Left ventricle myocardium superior (tissue), 1 donor: ENCODE measurements around the gene GLT8D2. TPM values are rescaled to one million over a fixed set of nuclear protein-coding genes. Genes with fewer than 3 reads are reported as not detected.
A peak's percentile ranks its signal among the peaks of the same experiment; 100 is the strongest.

Experiments used
- ATAC-seq: fragments of 200-7000 bp; cut with Tn5 transposase; one replicate; pipeline ENCODE4 v1.9.1; 2020; ENCODE audit warnings: mild to moderate bottlenecking, moderate library complexity
- DNase-seq: peaks from one replicate; pipeline ENCODE4 v3.0.0-alpha.2; 2020
- intact Hi-C: fragments of 100-400 bp; cut with micrococcal nuclease; formaldehyde crosslinking; loops from one replicate; pipeline ENCODE4 v1.11.0; 2022
- total RNA-seq: library from RNA; stranded (reverse); fragmentation: NEBNext Ultra II Directional; extraction: Animal tissue kit (Norgen Biotek cat#: 25700); gene quantifications from one replicate; pipeline ENCODE4 v1.2.1, GENCODE V29; 2021
- donor health status: DM: no; HTN: yes; CAD: no; lungs with severe emphysema.

Gene GLT8D2
- total RNA-seq, 1 donor from 2014 or later: 6.0 TPM

DNA sequence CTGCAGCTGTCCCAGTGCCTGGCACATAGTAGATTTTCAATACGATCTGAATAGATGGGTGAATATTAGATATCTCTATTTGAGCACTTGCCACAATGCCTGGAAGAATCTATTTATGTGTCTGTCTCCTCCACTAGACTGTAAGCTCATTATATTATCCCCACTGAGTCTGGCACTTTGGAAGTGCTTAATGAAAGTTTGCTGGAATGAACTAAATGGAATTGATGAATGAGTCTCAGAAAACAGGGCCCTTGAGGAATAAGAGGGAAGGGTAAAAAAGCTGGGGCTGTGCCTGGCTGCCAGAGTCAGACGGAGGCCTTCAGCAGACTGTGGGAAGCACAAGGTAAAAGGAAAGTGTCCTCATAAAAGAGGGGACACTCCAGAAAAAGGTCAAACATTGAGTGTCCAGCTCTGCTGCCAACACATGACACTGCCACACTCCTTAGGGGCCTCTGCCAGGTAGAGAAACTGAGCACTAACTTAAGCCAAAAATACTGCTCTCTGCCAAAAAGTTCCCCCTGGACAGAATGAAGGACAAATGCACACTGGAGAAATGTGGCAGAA lies 39.3 kb downstream of the GLT8D2 start:
- DNase-seq: no peak
- peak; percentile 85 for ATAC-seq
- intact Hi-C loops: no loop called here

- DNase-seq: no peak
- peak; percentile 94 for ATAC-seq
- intact Hi-C loops: no loop called here
Observed at GRCh38 chr12:104010121-104010520, 39.9 kb downstream of the GLT8D2 start.

- no peak for DNase-seq
- intact Hi-C loops: no loop called here
- no peak for ATAC-seq
Observed at GRCh38 chr12:104006929-104007328, 43.1 kb downstream of the GLT8D2 start.

GRCh38 chr12:104003596-104003995 lies 46.4 kb downstream of the GLT8D2 start:
- no peak for DNase-seq
- intact Hi-C loops: no loop called here
- no peak for ATAC-seq

DNA sequence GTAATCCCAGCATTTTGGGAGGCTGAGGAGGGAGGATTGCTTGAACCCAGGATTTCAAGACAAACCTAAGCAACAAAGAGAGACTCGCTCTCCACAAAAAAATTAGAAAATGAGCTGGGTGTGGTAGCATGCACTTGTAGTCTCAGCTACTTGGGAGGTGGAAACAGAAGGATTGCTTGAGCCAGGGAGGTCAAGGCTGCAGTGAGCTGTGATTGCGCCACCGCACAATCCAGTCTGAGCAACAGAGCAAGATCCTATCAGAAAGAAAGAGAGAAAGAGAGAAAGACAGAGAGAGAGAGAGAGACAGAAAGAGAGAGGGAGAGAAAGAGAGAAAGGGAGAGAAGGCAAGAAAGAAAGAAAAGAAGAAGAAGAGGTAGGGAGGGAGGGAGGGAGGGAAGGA lies 47.3 kb downstream of the GLT8D2 start:
- ATAC-seq (no peak), DNase-seq (no peak)
- intact Hi-C loops: no loop called here

DNA sequence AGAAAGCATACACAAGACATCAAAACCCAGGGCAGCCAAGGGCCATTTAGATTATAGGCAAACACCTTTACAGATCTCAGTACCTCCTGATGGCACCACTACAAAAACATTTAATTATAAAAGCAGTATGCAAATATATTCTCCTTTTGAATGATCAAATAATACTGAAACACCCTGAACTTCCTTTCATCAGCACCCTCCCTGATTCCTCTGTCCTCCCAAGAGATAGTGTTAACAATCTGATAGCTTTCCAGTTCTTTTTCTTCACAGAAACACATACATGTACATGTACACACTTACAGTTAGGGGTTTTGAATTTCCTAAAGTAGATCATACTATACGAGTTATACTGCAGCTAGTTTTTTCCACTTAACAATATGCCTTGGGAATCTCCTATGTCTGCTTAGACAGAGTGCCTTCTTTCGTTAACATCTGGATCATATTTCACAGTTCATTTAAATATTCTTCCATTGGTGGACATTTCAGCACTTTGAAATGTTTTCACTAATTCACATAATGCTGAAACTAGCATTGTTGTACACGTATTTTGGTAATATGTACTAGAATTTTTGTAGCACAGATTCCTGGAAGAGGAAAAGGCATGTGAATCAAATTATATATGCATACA lies 49.1 kb downstream of the GLT8D2 start:
- intact Hi-C loops: no loop called here
- ATAC-seq (no peak), DNase-seq (no peak)

GRCh38 chr12:103998976-103999375 lies 51.0 kb downstream of the GLT8D2 start:
- intact Hi-C loops: no loop called here
- DNase-seq: no peak
- no peak for ATAC-seq

DNA sequence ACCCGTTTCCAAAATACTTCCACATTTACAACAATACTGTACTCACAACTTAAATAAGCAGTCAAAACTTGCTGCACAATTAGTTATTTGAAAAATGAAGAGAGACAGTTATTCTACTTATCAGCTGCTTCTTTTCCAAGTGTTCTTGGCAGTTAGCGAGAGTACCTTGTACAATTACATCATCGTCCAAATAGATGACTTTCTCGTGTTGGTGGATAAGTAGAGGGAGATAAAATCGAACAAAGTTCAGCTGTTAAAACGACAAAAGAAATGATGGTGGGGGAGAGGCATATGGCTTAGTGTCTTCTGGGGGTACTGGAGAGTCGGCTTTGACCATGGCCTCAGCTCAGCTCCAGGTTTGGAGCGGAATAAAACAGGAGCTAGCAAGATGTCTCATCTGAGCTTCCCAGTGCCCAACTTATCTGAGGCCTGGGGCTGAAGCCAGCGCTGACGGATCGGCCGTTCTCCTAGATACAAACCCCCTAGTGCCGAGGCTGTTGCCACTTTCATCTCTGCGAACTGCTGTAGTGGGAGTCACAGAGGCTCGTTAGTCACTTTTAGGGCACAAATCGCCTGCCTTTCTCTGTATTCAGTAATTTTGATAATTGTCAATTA lies 52.6 kb downstream of the GLT8D2 start:
- intact Hi-C loops: no loop called here
- peak; percentile 84 for DNase-seq
- peak; percentile 92 for ATAC-seq

GRCh38 chr12:103996595-103996994 lies 53.4 kb downstream of the GLT8D2 start:
- ATAC-seq (peak; percentile 24), DNase-seq (peak; percentile 56)
- intact Hi-C loops: no loop called here

- intact Hi-C loops: no loop called here
- ATAC-seq (no peak), DNase-seq (no peak)
Observed at GRCh38 chr12:103994235-103994634, 55.8 kb downstream of the GLT8D2 start.

DNA sequence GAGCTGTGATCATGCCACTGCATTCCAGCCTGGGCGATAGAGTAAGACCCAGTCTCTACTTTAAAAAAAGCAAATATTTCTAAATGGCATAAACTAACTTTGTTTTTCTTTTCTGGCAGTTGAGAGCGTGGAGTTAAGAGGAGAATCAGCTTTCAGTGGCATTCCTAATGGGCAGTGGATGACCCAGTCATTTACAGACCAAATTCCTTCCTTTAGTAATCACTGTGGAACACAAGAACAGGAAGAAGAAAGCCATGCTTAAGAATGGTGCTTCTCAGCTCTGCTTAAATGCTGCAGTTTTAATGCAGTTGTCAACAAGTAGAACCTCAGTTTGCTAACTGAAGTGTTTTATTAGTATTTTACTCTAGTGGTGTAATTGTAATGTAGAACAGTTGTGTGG lies 63.2 kb downstream of the GLT8D2 start:
- DNase-seq: no peak
- ATAC-seq: no peak

GRCh38 chr12:103978384-103978982 lies 71.5 kb downstream of the GLT8D2 start:
- DNase-seq (no peak), ATAC-seq (no peak)
- intact Hi-C loops: no loop called here

More for the DNA sequence above, 63.2 kb downstream of the GLT8D2 start:
- intact Hi-C loops: no loop called here

GRCh38 chr12:103975368-103975767 lies 74.6 kb downstream of the GLT8D2 start:
- intact Hi-C loops: no loop called here
- DNase-seq (no peak), ATAC-seq (no peak)

GRCh38 chr12:103973909-103974308 lies 76.1 kb downstream of the GLT8D2 start:
- DNase-seq: no peak
- intact Hi-C loops: no loop called here
- no peak for ATAC-seq

- intact Hi-C loops: no loop called here
- ATAC-seq (no peak), DNase-seq (no peak)
Observed at GRCh38 chr12:103969391-103969790, 80.6 kb downstream of the GLT8D2 start.

- intact Hi-C loops: no loop called here
- ATAC-seq: no peak
Observed at GRCh38 chr12:103966736-103967135, 83.3 kb downstream of the GLT8D2 start.

GRCh38 chr12:103965590-103966504 lies 84.1 kb downstream of the GLT8D2 start, which contains the start of gene TDG:
Gene TDG (plus strand): TSS chr12:103965872. CDS start chr12:103966038, 166 bp downstream.
- intact Hi-C loops: no loop called here
- peak; percentile 97 for DNase-seq
- peak; percentile 98 for ATAC-seq

More at GRCh38 chr12:103966736-103967135, 83.3 kb downstream of the GLT8D2 start:
- no peak for DNase-seq

DNA sequence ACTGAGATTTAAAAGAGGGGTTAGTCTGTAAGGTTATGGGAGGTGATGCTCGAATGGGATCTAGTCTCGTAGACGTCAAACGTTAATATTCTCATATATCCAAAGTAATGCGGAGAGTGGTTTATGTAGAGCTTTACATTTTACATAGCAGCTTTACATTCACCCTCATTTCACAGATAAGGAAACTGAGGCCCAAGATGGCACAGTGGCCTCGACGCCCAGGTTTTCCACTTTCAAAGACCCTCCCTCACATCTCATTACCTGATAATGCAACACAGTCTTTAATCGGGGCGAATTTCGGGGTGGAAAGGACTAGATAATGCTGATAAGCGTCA lies 84.8 kb downstream of the GLT8D2 start:
- DNase-seq: no peak
- intact Hi-C loops: no loop called here
- ATAC-seq: no peak

DNA sequence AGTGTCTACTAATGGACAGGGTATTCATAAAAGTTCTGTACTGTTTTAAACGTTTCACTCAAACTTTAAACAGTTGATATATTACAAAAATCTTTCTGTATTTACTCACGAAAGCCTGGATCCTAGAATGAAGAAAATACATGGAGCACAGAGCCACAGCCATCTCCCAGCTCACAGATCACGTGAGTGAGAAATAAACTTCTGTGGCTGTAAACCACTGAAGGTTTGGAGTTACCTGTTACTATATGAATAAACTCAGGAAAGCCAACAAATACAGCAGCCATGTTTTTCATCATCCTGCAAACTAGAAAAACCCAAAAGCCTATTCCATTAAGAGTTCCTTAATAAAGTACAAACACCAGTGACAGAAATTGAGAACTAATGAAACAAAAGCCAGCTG lies 85.2 kb downstream of the GLT8D2 start:
- DNase-seq (no peak), ATAC-seq (no peak)
- intact Hi-C loops: no loop called here
